Epithelial cell of prostate (primary cell): ENCODE measurements around the gene MACROD2.
"Not testable (repeated sequence)": the region's sequence is repeated elsewhere in the genome, so short reads cannot be mapped to it uniquely, and the experiment has no call there.

Experiments
- DNase-seq: peaks from one replicate; pipeline ENCODE4 v3.0.0-alpha.2; 2011; ENCODE audit warnings: low read depth, low spot score
- H3K27ac ChIP-seq: fragments of 450-650 bp; 2 replicates; pipeline ENCODE4 v1.5.1; 2017; ENCODE audit warnings: mild to moderate bottlenecking

Gene MACROD2

GRCh38 chr20:15992564-15992963 is 1997.2 kb downstream of the MACROD2 start:
- peak; percentile 6 for DNase-seq
- no peak overlapping the region for H3K27ac ChIP-seq

DNA sequence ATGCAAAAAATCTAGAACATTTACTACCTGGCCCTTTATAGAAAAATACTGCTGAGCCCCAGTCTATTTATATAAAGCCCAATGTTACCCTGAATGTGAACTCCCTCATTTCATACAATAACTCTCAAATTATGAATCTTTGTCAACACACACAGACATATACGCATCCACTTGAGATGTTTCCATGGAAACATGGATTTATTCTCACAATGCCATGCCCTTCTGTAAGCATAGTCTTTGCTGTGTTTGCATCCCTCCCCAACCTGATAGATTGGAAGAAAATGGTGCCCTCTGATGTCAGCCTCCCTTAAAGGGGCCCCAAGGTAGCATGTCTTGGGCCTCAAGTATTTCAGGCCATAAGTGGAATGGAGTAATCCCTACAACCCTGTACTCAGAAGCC is 2004.8 kb downstream of the MACROD2 start:
- DNase-seq, result no peak
- H3K27ac ChIP-seq, result no peak overlapping the region

GRCh38 chr20:16001286-16001685 is 2006.0 kb downstream of the MACROD2 start:
- no peak for DNase-seq
- H3K27ac ChIP-seq, result no peak overlapping the region

GRCh38 chr20:16003310-16003709 is 2008.0 kb downstream of the MACROD2 start:
- no peak for DNase-seq
- no peak overlapping the region for H3K27ac ChIP-seq

DNA sequence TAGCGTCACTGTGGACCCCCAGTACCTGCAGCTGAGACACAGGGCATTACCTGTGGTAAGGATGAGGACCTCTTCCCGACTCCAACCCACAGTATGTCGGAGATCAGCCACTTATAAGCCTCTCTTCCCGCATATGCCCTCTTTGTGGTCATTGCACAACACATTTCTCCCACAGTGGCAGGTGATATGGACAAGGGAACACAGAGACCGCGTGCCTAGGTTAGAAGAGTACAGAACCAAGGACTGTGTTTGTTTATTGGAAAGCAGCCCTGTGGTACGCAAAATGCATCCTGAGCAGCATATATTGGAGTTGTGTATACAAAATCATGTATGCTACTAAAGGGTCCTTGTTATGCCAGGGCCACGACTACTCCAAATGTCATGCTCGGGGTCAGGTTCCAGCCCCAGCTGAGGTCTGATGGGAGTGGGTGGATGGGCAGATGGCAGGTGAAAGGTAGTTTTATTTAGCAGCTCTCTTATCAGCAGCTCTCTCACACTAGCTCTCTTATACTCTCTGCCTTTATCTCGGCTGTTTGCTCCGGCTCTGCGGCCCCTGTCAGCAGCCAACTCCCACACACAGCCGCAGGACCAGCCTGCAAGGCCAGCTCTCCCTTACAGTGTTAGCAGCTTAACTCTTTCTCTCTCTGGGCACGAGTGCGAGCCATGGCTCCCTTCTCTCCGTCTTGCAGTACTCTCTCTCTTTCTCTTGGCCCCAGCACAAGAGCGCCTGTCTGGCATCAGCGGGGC is 2009.0 kb downstream of the MACROD2 start:
- DNase-seq, result no peak
- H3K27ac ChIP-seq, result no peak overlapping the region

DNA sequence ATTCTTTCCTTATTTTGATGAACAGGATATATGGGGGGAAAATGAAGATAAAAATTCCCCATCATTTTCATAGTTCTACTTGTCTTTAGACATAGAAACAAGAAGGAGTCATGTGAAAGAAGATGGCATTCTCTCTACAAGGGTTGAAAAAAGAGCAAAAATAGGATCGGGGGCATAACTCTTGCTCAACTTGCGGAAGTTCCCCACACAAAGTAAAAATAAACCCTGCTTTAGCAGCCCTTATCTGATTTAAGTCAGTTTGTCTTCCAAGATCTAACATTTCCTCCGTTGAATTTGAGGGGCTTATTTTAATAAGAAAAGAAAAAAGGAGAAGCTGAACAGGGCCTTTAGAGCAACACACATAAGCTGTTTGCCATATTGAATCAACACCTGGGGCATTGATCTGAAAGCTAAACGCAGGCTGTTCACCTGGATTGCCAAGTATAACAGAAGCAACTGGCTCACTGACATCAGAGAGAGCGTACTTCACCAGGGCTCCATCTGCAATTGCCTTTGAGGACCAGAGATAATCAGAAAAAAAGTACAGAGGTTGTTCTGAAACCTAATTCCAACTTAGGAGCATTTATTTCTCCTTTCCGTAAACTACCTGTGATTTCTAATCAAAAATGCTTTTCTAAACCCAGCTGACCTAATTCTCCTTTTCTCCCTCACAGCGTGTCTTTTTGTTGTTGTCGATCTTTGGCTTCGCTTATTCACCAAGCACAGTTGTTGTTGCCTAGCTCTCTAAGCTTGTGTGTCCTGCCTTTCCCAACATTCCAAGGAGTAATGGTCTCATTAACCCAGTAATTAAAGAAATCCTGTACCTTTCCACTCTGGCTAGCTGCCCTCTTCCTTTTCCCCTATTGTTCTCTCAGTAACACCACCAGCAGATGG is 2010.0 kb downstream of the MACROD2 start:
- H3K27ac ChIP-seq, result no peak overlapping the region
- no peak for DNase-seq

DNA sequence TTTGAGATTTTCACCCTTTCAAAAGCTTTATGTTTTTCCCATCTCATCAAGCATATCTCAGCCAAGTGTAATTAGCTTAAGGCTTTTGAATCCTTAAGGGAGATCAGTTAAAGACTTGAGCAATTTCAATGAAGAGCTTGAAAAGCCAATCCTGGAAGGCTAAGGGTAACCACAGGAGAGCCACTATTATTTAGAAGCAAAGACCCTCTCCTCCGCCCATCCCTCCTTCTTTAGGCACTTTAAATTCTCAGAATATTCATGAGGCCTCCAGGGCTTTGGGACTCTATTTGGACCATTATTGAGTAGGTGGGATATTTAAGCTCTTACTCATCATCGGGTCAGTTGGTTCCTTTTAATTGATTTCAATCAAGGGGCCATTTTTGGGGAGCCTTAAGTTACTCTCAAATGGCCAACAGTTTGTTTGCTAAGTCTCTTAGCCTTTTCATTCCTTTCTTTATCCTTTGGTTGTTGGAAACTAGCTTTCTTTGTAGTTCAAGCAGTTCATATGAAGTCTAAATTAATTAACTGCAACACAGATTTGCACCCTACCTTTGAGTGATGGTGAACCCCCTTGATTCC is 2010.7 kb downstream of the MACROD2 start:
- DNase-seq, result no peak
- H3K27ac ChIP-seq, result no peak overlapping the region

DNA sequence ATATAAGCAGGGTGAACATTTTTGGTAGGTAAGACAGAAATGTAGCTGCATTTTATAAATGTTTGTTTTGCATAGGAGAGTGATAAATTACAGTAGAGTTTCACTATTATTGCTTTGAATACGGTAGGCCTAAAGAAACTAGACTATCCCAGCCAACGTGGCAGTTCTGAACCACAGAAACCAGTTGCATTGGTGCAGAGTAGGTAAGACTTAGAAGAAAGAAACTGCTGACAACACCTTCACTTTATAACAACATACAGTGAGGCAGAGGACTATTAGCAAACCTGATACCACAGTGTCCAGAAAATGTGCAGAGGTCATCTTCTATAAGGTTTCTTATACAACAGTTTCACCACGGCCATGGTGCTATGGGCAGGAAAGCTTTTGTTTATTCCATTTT is 2011.8 kb downstream of the MACROD2 start:
- DNase-seq, result no peak
- H3K27ac ChIP-seq, result no peak overlapping the region

- H3K27ac ChIP-seq, result no peak overlapping the region
- DNase-seq, result no peak
Observed at GRCh38 chr20:16007962-16008361, 2012.6 kb downstream of the MACROD2 start.

DNA sequence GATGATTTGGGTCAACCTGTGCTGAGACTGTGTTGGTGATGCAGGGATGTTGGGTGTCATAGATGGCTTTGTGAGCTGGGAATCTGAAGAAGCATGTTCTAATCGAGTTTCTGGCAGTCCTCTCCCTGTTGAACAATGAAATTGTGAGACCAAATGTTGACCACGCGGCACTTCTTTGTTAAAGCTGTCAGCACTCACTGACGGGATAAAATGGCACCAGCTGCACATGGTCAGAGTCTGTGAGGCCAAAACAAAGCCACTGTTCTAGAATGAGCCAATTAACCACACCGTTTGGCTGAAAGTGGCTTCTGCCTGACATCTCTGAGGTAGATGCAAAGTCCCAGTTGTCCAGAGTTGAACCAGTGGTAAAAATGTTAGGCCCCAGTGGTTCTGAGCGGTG is 2015.7 kb downstream of the MACROD2 start:
- no peak overlapping the region for H3K27ac ChIP-seq
- no peak for DNase-seq

DNA sequence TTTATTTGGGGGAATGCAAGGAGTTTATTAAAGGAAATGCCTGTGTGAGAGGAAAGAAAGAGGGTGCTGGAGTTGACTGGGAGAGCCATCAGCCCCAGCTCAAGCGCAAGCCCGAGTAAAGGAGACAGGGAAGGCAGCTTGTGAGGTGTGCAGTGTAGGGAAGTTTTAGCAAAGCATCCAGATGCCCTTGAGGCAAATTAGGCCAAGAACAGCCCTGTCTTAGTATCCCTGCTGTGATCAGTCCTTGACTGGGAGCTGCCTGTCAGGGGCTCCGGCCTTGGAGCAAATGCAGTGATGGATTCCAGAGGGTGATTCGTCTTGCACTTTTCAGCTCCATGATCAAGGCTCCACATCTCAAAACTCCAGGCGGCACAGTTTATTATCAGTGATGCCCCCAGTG is 2016.2 kb downstream of the MACROD2 start:
- no peak for DNase-seq
- H3K27ac ChIP-seq, result no peak overlapping the region

DNA sequence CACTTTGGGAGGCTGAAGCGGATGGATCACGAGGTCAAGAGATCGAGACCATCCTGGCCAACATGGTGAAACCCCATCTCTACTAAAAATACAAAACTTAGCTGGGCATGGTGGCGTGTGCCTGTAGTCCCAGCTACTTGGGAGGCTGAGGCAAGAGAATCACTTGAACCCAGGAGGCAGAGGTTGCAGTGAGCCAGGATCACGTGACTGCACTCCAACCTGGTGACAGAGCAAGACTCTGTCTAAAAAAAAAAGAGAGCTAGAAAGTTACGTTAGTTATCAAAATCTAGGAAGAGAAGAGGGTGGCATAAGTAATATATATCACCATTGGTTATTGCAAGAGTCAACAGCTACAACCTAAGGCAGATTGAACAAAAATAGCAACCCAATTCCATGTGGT is 2017.6 kb downstream of the MACROD2 start:
- DNase-seq, H3K27ac ChIP-seq: not testable (repeated sequence)

- DNase-seq, result no peak
- H3K27ac ChIP-seq, result no peak overlapping the region
Observed at GRCh38 chr20:16013631-16014030, 2018.3 kb downstream of the MACROD2 start.

GRCh38 chr20:16014436-16014835 is 2019.1 kb downstream of the MACROD2 start:
- no peak for DNase-seq
- H3K27ac ChIP-seq, result no peak overlapping the region

- no peak for DNase-seq
- H3K27ac ChIP-seq, result no peak overlapping the region
Observed at GRCh38 chr20:16017656-16018055, 2022.3 kb downstream of the MACROD2 start.

DNA sequence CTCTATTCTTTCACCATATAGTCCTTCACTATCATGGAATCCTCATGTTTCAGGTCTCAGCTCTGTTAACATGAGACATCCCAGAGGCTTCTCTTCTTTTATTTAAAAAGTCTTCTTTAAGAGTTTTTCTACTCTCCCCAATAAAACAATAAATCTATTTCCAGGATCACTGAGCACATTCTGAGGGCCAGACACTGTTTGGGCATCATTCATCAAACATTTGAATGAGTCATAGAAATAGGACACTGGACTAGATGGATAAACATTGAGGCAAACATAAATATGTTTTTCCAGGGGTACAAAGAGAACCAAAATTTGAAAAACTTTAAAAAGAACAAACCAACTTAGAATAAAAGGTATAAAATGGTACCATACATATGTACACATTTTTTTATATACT is 2023.6 kb downstream of the MACROD2 start:
- DNase-seq, result no peak
- no peak overlapping the region for H3K27ac ChIP-seq

- no peak overlapping the region for H3K27ac ChIP-seq
- peak; percentile 16 for DNase-seq
Observed at GRCh38 chr20:16020971-16021370, 2025.7 kb downstream of the MACROD2 start.

- H3K27ac ChIP-seq, result no peak overlapping the region
- no peak for DNase-seq
Observed at GRCh38 chr20:16025084-16025483, 2029.8 kb downstream of the MACROD2 start.

- no peak overlapping the region for H3K27ac ChIP-seq
- DNase-seq, result no peak
Observed at GRCh38 chr20:16027686-16028085, 2032.4 kb downstream of the MACROD2 start.

- DNase-seq, result no peak
- no peak overlapping the region for H3K27ac ChIP-seq
Observed at GRCh38 chr20:16028923-16029322, 2033.6 kb downstream of the MACROD2 start.

- DNase-seq, result no peak
- H3K27ac ChIP-seq, result no peak overlapping the region
Observed at GRCh38 chr20:16030253-16030652, 2034.9 kb downstream of the MACROD2 start.
